Glomerular visceral epithelial cell (primary cell): ENCODE results near the gene CSMD2.
"Not testable (repeated sequence)": the region's sequence is repeated elsewhere in the genome, so short reads cannot be mapped to it uniquely, and the experiment has no call there.

Experiments
- DNase-seq: peaks from one replicate; pipeline ENCODE4 v3.0.0-alpha.2; 2016; ENCODE audit errors: extremely low spot score

Gene CSMD2

GRCh38 chr1:34164771-34165391, at the start of gene CSMD2:
Gene CSMD2, minus strand, starts transcription at chr1:34165230. Its CDS starts 133 bp downstream, at chr1:34165097.
- DNase-seq: no peak

DNA sequence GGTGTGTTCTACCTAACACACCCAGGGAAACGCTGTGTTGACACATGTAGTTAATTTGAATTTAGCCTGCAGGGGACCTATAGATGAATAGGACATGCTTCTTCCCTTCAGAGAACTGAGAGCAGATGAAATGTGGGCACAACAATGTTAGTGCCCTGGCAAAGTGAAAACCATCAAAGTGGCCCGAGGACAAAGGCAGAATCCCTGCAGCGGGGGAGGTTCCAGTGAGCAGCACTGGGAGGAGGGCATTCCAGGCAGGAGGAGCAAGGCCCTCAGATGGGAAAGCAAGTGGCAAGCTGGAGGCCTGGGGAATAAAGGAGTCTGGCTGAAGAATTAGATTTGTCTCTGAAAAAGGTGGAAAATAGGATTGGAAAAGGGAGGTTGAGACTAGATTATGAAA, 48.9 kb upstream of the CSMD2 start:
- DNase-seq: no peak

GRCh38 chr1:34212673-34213072, 47.6 kb upstream of the CSMD2 start:
- no peak for DNase-seq

DNA sequence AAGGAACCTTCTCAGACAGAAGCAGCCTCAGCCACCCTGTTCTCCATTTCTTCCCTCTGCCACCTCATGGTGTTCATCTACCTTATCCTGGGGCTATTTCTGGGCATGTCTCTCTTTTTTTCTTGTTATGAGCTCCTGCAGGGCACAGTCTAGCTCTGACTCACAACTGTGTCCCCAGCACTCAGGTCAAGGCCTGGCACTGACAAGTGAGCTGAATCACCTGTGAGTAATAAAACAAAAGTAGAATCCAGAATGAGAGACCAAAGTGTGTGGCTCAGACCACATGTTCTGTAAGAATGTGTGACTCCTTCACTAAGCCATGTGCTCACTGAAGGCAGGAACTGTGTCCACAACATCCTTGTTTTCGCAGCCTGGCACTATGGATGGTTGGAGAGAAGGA, 34.9 kb upstream of the CSMD2 start:
- no peak for DNase-seq

GRCh38 chr1:34192621-34193020, 27.6 kb upstream of the CSMD2 start:
- DNase-seq: no peak

DNA sequence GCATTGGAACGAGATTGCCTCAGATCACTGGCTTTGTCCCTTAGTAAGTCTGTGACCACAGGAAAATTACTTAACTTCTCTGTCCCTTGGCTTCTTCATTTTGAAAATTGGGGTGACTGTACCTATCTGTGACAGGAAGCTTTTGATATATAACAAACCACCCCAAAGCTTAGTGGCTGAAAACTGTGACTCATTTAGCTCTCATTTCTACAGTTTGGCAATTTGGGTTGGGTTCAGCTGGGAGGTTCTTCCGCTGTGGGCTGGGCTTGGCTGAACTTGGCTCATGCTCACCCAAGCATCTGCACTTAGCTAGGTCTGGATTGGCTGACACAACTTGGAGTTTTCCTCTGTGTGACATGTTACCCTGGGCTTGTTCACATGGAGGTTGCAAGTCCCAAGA, 25.7 kb upstream of the CSMD2 start:
- no peak for DNase-seq

GRCh38 chr1:34188985-34189384, 24.0 kb upstream of the CSMD2 start:
- no peak for DNase-seq

GRCh38 chr1:34188418-34188817, 23.4 kb upstream of the CSMD2 start:
- DNase-seq: no peak

GRCh38 chr1:34186741-34187494, 21.9 kb upstream of the CSMD2 start:
- DNase-seq: no peak

DNA sequence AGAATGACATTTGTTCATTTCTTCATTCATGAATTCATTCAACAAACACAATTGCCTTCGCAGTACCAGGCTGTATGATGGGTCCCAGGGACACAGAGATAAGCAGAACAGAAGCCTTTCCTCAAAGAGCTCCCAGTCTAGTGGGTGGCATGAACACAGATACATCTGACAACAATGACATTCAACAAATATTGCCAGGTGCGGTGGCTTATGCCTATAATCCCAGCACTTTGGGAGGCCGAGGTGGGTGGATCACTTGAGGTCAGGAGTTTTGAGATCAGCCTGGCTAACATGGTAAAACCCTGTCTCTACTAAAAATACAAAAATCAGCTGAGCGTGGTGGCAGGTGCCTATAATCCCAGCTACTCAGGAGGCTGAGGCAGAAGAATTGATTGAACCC, 18.4 kb upstream of the CSMD2 start:
- DNase-seq: not testable (repeated sequence)

DNA sequence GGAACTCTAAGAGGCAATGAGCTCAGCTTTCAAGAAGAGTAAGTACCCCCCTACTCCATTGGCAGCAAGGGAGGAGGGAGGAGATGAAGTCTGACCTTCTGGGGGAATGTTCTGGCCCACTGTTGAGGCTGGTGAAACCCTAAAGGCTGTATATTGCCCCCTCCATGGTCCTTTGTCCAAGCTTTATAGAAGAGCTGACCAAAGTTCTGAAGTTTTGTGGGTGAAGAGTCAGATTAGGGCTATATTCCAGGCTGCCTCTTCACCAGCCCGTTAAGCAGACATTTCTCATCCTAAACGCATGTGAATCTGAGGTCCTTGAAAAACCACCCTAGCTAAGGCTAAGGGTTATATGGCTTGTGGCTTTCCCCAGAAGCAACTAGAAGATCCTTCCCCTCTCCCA, 13.0 kb upstream of the CSMD2 start:
- no peak for DNase-seq

DNA sequence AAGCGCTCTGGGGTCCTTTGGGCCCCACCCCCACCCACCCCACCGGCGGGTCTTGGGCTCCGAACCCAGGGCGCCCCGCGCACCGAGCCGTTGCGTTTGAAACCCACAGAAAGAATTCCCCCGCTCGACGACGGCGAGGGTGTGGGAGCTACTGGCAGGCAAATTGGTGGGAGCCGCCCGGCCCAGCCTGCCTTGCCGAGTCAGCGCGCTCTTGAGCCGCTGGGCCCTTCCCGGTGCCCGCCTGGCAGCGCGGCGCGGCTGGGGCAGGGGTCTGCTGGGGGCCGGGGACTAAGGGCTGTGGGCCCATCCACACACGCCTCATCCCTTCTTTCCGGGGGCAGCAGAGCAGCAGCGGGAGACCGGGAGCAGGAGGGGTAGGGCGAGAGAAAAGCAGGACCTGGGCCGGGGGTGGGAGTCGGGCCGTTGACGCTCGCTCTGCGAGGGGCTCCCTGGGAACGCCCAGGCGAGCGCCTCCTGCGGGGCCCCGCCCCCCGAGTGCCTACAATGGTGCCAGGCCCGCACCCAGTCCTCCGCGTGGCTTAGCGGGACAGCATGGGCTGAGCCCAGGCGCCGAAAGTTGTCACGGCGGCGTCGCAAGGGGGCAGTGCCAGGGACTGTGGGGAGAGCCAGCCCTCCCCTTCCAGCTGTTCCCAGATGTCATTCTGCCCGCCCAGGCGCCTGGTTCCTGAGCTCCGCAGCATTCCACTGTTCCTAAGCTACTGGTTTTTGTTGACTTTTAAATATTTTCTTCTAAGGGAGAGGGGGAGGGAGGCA, 12.0 kb upstream of the CSMD2 start, which contains the start of gene C1orf94:
Gene C1orf94, plus strand, starts transcription at position 78 of the 774 bp plus-strand sequence. CDS start 883 bp downstream, outside the sequence.
- DNase-seq: no peak

GRCh38 chr1:34175744-34176143, 10.7 kb upstream of the CSMD2 start:
- DNase-seq: no peak

DNA sequence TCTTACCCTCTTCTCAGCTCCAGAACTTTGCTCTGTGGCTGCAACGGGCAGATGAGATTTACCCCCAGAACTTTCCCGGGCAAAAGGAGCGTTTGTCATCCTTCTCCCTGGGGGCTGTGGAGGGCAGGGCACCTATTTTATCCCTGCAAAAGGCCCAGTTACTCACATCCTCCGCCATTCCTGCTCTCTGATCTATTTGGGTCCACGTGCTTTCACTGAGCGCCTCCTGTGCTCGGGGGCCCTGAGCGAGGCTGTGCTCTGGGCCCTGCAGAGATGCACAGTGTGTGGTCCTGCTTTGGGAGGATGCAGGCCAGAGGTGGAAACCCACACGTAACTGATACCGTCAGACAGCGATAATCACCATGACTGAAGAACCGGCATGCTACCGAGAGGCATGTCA, 2.4 kb upstream of the CSMD2 start:
- no peak for DNase-seq

- no peak for DNase-seq
Measured at GRCh38 chr1:34166625-34167361, 1.8 kb upstream of the CSMD2 start.

GRCh38 chr1:34166191-34166624, 1.2 kb upstream of the CSMD2 start:
- DNase-seq: no peak

- no peak for DNase-seq
Measured at GRCh38 chr1:34165422-34165921, 442 bp upstream of the CSMD2 start.

GRCh38 chr1:34163792-34164731, 968 bp downstream of the CSMD2 start:
- no peak for DNase-seq

GRCh38 chr1:34162852-34163766, 1.9 kb downstream of the CSMD2 start:
- DNase-seq: no peak
